SK-N-SH (cell line): ENCODE results near the gene CCT6B. TPM values are rescaled to one million over a fixed set of nuclear protein-coding genes. Genes with fewer than 3 reads are reported as not detected.

Experiments
- CTCF ChIA-PET: fragments of 300-600, 350-600 bp; formaldehyde crosslinking; extraction: SDS; loops from one replicate; lab custom pipeline; 2021; lab: Yijun Ruan, JAX
- POLR2A ChIA-PET: fragments of 350-600 bp; sonication (Branson Sonifier 250); formaldehyde crosslinking; extraction: SDS; loops from one replicate; lab custom pipeline; 2020; ENCODE audit warnings: antibody characterized with exemption, inconsistent platforms; lab: Yijun Ruan, JAX
- DNase-seq: peaks from one replicate; pipeline ENCODE4 v3.0.0; 2012
- H2AFZ ChIP-seq: fragments of 200-600 bp; sonication (generic); 2 replicates; pipeline ENCODE4 v1.8.1; 2016; ENCODE audit warnings: antibody characterized with exemption, mild to moderate bottlenecking, low read depth
- H3F3A ChIP-seq: fragments of 200-600 bp; sonication (generic); replicated peaks from 2 replicates; pipeline ENCODE3; 2016; ENCODE audit warnings: antibody characterized with exemption, mild to moderate bottlenecking; ENCODE audit not compliant: insufficient read depth
- H3K27ac ChIP-seq, 2 experiments: fragments of 200-500 bp in 1 of 2; fragments of 200-600 bp in 1 of 2; sonication (Bioruptor generic) in 1 of 2; sonication (generic), shearing (Covaris generic) in 1 of 2; 2 replicates each; pipeline versions ENCODE4 v1.5.1 to v1.6.1; 2014 to 2016; ENCODE audit warnings: low read depth in 2 of 2, inconsistent platforms in 1 of 2, low read length in 1 of 2, mild to moderate bottlenecking in 1 of 2, mixed read lengths in 1 of 2
- H3K27me3 ChIP-seq: fragments of 200-600 bp; sonication (generic), shearing (Covaris generic); 2 replicates; pipeline ENCODE4 v1.6.1; 2016; ENCODE audit warnings: mixed run types; ENCODE audit not compliant: insufficient read depth
- H3K36me3 ChIP-seq, 2 experiments: fragments of 200-500 bp in 1 of 2; fragments of 200-600 bp in 1 of 2; sonication (Bioruptor generic) in 1 of 2; sonication (generic) in 1 of 2; replicated peaks in 1 of 2; 2 replicates each; pipeline versions ENCODE3 to v1.5.1; 2014 to 2016; ENCODE audit warnings: low read length in 1 of 2, mild to moderate bottlenecking in 1 of 2; ENCODE audit not compliant: insufficient read depth in 2 of 2, control insufficient read depth in 1 of 2
- H3K4me1 ChIP-seq, 2 experiments: fragments of 200-500 bp in 1 of 2; fragments of 200-600 bp in 1 of 2; sonication (Bioruptor generic) in 1 of 2; sonication (generic), shearing (Covaris generic) in 1 of 2; 2 replicates each; pipeline versions ENCODE4 v1.5.1 to v1.6.1; 2014 to 2016; ENCODE audit warnings: low read depth in 1 of 2, low read length in 1 of 2, mixed run types in 1 of 2; ENCODE audit not compliant: insufficient read depth in 2 of 2, control insufficient read depth in 1 of 2
- H3K4me2 ChIP-seq: fragments of 200-600 bp; sonication (generic), shearing (Covaris generic); 2 replicates; pipeline ENCODE4 v1.6.1; 2017; ENCODE audit warnings: mixed run types
- H3K4me3 ChIP-seq, 2 experiments: fragments of 200-500 bp in 1 of 2; fragments of 200-600 bp in 1 of 2; sonication (Bioruptor generic) in 1 of 2; sonication (generic), shearing (Covaris generic) in 1 of 2; 2 replicates each; pipeline versions ENCODE4 v1.5.1 to v1.8.1; 2014 to 2016; ENCODE audit warnings: low read depth in 2 of 2, inconsistent platforms in 1 of 2, low read length in 1 of 2, mild to moderate bottlenecking in 1 of 2, mixed read lengths in 1 of 2, moderate library complexity in 1 of 2
- H3K79me2 ChIP-seq: fragments of 200-600 bp; sonication (generic); 2 replicates; pipeline ENCODE4 v1.8.1; 2017; ENCODE audit warnings: mild to moderate bottlenecking; ENCODE audit not compliant: insufficient read depth
- H3K9ac ChIP-seq: fragments of 200-600 bp; sonication (generic); 2 replicates; pipeline ENCODE4 v1.6.1; 2017; ENCODE audit warnings: mixed run types
- H3K9me2 ChIP-seq: fragments of 200-600 bp; sonication (generic); 2 replicates; pipeline ENCODE4 v1.6.1; 2017; ENCODE audit warnings: mixed run types
- H3K9me3 ChIP-seq: fragments of 200-600 bp; sonication (generic); 2 replicates; pipeline ENCODE4 v1.6.1; 2017; ENCODE audit warnings: mixed run types, mild to moderate bottlenecking, moderate library complexity
- H4K20me1 ChIP-seq: fragments of 200-600 bp; sonication (generic); 2 replicates; pipeline ENCODE4 v1.6.1; 2017; ENCODE audit warnings: mild to moderate bottlenecking, mixed run types; ENCODE audit not compliant: insufficient read depth
- ELF1 ChIP-seq: IDR thresholded peaks from 2 replicates; pipeline ENCODE4 v1.4.0; 2012
- FOXM1 ChIP-seq: IDR thresholded peaks from 2 replicates; pipeline ENCODE4 v1.4.0; 2012; ENCODE audit warnings: low read depth, mild to moderate bottlenecking
- GABPA ChIP-seq: IDR thresholded peaks from 2 replicates; pipeline ENCODE4 v1.4.0; 2012; ENCODE audit warnings: low read depth, mild to moderate bottlenecking
- JUND ChIP-seq: IDR thresholded peaks from 2 replicates; pipeline ENCODE4 v1.4.0; 2012
- MAX ChIP-seq: IDR thresholded peaks from 2 replicates; pipeline ENCODE4 v1.4.0; 2012; ENCODE audit warnings: low read depth
- NRF1 ChIP-seq: IDR thresholded peaks from 2 replicates; pipeline ENCODE4 v1.6.1; 2012; ENCODE audit warnings: low read depth, mild to moderate bottlenecking, low read length
- POLR2AphosphoS5 ChIP-seq: IDR thresholded peaks from 2 replicates; pipeline ENCODE4 v1.6.1; 2012; ENCODE audit warnings: low read depth, low read length
- TAF1 ChIP-seq: IDR thresholded peaks from 2 replicates; pipeline ENCODE4 v1.6.1; 2012; ENCODE audit warnings: low read depth, mild to moderate bottlenecking, low read length, moderate library complexity, borderline replicate concordance
- TEAD4 ChIP-seq: IDR thresholded peaks from 2 replicates; pipeline ENCODE4 v1.4.0; 2012; ENCODE audit warnings: mild to moderate bottlenecking, borderline replicate concordance; ENCODE audit not compliant: insufficient read depth
- WGBS: methylation state at CpG from one replicate; pipeline ENCODE4 v1.1.6; 2017; ENCODE audit warnings: low lambda C conversion rate; 5-methylcytosine and 5-hydroxymethylcytosine counted together
- polyA plus RNA-seq, 3 experiments: library from polyadenylated mRNA; depleted of rRNA; stranded (reverse); fragments of >200 nt; gene quantifications; 2 replicates each; pipeline ENCODE4 v1.2.3, GENCODE V29; 2012
- TF ChIP-seq, protein P1 (sequence below): IDR thresholded peaks from 2 replicates; pipeline ENCODE4 v1.6.1; 2012; ENCODE audit warnings: mild to moderate bottlenecking, low read depth, low read length, moderate library complexity

CCT6B gene
- polyA plus RNA-seq, 1 of the 3 experiments (the other 2 are of a cell fraction): 0.48 TPM

DNA sequence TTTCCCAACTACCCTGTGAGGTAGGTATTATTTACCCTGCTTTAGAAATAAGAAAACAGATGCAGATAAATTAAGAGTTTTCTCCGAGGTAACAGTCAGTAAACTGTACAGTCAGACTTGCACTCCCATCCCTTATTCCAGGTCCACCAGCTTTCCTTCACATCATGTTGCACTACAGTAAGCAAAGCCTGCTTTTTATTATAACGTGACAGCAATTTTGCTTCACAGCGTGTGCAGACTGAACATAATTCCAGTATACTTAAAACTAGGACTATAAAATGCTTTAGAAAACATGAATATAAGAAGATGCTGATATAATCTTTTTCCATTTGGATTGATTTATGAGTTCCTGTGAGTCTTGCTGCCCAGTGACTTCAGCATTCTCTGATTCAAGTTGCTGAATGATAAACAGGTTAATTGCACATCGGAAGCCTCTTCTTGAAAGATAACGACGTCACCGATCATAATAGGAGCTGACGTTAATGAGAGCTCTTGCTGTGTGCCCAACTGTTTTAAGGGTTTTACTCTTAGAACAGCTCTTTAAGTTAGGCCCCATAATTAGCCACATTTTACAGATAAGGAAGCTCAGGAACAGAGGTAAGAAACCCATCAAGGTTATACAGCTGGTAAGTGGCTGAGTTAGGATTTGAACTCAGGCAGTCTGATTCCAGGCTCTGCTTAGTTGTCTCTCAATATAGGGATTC is 20.4 kb upstream of the CCT6B start:
- H3K4me3 ChIP-seq: peak overlapping the region; percentile 71 to 80
- H3K79me2 ChIP-seq: peaks cover 37% of the 10 kb centered on the region; the same call in 1 of the 2 replicates
- H2AFZ ChIP-seq: peak overlapping the region; percentile 82; the same call in 1 of the 2 replicates
- H3K27ac ChIP-seq: peak overlapping the region; percentile 91 to 94
- H3K9ac ChIP-seq: peak overlapping the region; percentile 91
- no peaks in the 10 kb centered on the region for H3K27me3 ChIP-seq
- DNase-seq: peak; percentile 37
- peaks cover 16 to 23% of the 10 kb centered on the region in 2 experiments for H3K36me3 ChIP-seq
- TF ChIP-seq TEAD4 (no peak), POLR2AphosphoS5 (no peak), TAF1 (no peak), MAX (no peak), ELF1 (no peak), JUND (no peak), FOXM1 (no peak), NRF1 (no peak), GABPA (no peak)
- TF ChIP-seq, protein P1, sequence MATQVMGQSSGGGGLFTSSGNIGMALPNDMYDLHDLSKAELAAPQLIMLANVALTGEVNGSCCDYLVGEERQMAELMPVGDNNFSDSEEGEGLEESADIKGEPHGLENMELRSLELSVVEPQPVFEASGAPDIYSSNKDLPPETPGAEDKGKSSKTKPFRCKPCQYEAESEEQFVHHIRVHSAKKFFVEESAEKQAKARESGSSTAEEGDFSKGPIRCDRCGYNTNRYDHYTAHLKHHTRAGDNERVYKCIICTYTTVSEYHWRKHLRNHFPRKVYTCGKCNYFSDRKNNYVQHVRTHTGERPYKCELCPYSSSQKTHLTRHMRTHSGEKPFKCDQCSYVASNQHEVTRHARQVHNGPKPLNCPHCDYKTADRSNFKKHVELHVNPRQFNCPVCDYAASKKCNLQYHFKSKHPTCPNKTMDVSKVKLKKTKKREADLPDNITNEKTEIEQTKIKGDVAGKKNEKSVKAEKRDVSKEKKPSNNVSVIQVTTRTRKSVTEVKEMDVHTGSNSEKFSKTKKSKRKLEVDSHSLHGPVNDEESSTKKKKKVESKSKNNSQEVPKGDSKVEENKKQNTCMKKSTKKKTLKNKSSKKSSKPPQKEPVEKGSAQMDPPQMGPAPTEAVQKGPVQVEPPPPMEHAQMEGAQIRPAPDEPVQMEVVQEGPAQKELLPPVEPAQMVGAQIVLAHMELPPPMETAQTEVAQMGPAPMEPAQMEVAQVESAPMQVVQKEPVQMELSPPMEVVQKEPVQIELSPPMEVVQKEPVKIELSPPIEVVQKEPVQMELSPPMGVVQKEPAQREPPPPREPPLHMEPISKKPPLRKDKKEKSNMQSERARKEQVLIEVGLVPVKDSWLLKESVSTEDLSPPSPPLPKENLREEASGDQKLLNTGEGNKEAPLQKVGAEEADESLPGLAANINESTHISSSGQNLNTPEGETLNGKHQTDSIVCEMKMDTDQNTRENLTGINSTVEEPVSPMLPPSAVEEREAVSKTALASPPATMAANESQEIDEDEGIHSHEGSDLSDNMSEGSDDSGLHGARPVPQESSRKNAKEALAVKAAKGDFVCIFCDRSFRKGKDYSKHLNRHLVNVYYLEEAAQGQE: no peak
- TF ChIP-seq, all 33 proteins: peak for 0
- peaks cover 7% of the 10 kb centered on the region for H3F3A ChIP-seq
- no peaks in the 10 kb centered on the region for H4K20me1 ChIP-seq
- ChIA-PET POLR2A (interaction anchor here (0.7 to 2.0 kb wide), 2 partner anchors 20 to 369 kb away, joined by 6 to 12 read pairs; partner anchors contain the start of genes CCT6B and ZNF830), CTCF (interaction anchor here (0.6 to 4.1 kb wide), 15 partner anchors 10 to 541 kb away, joined by 3 to 25 read pairs (median 3); partner anchors contain the start of gene RAD51D)
- peaks cover 0 to 15% of the 10 kb centered on the region in 2 experiments; a peak in 2 of 4 replicates for H3K4me1 ChIP-seq
- no peaks in the 10 kb centered on the region for H3K9me3 ChIP-seq
- peak overlapping the region; percentile 78 for H3K4me2 ChIP-seq
- WGBS: 26% methylated on average over 8 of the region's 8 CpGs
- H3K9me2 ChIP-seq: no peaks in the 10 kb centered on the region
